A673 (cell line): ENCODE measurements around the gene OSBPL3. TPM values are rescaled to one million over a fixed set of nuclear protein-coding genes. Genes with fewer than 3 reads are reported as not detected.

Source experiments
- BruUV-seq: library from RNA; stranded (reverse); fragments of 400-500 nt; replicated peaks from 2 replicates; lab custom pipeline; 2021; lab: Mats Ljungman, UMichigan
- CTCF ChIA-PET: fragments of 300-600 bp; sonication (Branson Sonifier 250); formaldehyde crosslinking; loops from one replicate; lab custom pipeline; 2022; ENCODE audit warnings: antibody characterized with exemption; lab: Charles Lee
- POLR2A ChIA-PET: fragments of 300-600 bp; sonication (Branson Sonifier 250); formaldehyde crosslinking; loops from one replicate; lab custom pipeline; 2022; ENCODE audit warnings: antibody characterized with exemption; ENCODE audit not compliant: low non-redundant PET; lab: Charles Lee
- DNase-seq: peaks from one replicate; pipeline ENCODE4 v3.0.0-alpha.2; 2015; ENCODE audit warnings: low spot score
- H3K27ac ChIP-seq: fragments of 200-600 bp; sonication (generic); 2 replicates; pipeline ENCODE4 v1.5.1; 2016; ENCODE audit warnings: mixed run types, low read depth, mild to moderate bottlenecking, mixed read lengths, antibody characterized with exemption, low read length; ENCODE audit not compliant: poor library complexity, severe bottlenecking
- H3K27me3 ChIP-seq: fragments of 200-600 bp; sonication (generic); replicated peaks from 2 replicates; pipeline ENCODE4 v1.6.1; 2017; ENCODE audit warnings: mixed run types, low read depth, mild to moderate bottlenecking, mixed read lengths, antibody characterized with exemption, low read length; ENCODE audit not compliant: insufficient read depth, poor library complexity
- H3K36me3 ChIP-seq: fragments of 200-600 bp; sonication (generic); 2 replicates; pipeline ENCODE4 v1.6.1; 2016; ENCODE audit warnings: mixed run types, mild to moderate bottlenecking, mixed read lengths, antibody characterized with exemption, low read length; ENCODE audit not compliant: insufficient read depth, poor library complexity, severe bottlenecking
- H3K4me1 ChIP-seq: fragments of 200-600 bp; sonication (generic); 2 replicates; pipeline ENCODE4 v1.6.1; 2017; ENCODE audit warnings: mixed run types, mild to moderate bottlenecking, mixed read lengths, antibody characterized with exemption, low read length; ENCODE audit not compliant: insufficient read depth, poor library complexity, severe bottlenecking
- H3K4me3 ChIP-seq: fragments of 200-600 bp; sonication (generic); 2 replicates; pipeline ENCODE4 v1.5.1; 2016; ENCODE audit warnings: low read depth, mixed run types, mild to moderate bottlenecking, mixed read lengths, low read length; ENCODE audit not compliant: poor library complexity, severe bottlenecking
- H3K9me3 ChIP-seq: fragments of 200-600 bp; sonication (generic); 2 replicates; pipeline ENCODE4 v1.6.1; 2016; ENCODE audit warnings: mixed run types, low read depth, mild to moderate bottlenecking, mixed read lengths, antibody characterized with exemption, low read length; ENCODE audit not compliant: poor library complexity, severe bottlenecking
- EZH2 ChIP-seq: fragments of 200-600 bp; sonication (generic); IDR thresholded peaks from 2 replicates; pipeline ENCODE4 v1.6.1; 2017; ENCODE audit warnings: borderline replicate concordance, low read depth, mild to moderate bottlenecking, mixed read lengths, antibody characterized with exemption, low read length; ENCODE audit not compliant: poor library complexity, severe bottlenecking
- intact Hi-C: fragments of 100-400 bp; cut with micrococcal nuclease; formaldehyde crosslinking; loops from one replicate; pipeline ENCODE4 v1.10.0; 2022; ENCODE audit not compliant: unreplicated experiment
- total RNA-seq: library from RNA; stranded (reverse); gene quantifications from 2 replicates; pipeline ENCODE4 v1.2.3, GENCODE V29; 2021
- TF ChIP-seq, protein P1 (sequence below): fragments of 300-800, 200-600 bp; sonication (generic); conservative IDR thresholded peaks from 2 replicates; pipeline ENCODE4 v1.5.1; 2017; ENCODE audit warnings: low read depth, mild to moderate bottlenecking, antibody characterized with exemption, low read length, moderate library complexity, mixed read lengths

OSBPL3 gene
- total RNA-seq, 1 experiment from 2014 or later: 21.4 TPM

DNA sequence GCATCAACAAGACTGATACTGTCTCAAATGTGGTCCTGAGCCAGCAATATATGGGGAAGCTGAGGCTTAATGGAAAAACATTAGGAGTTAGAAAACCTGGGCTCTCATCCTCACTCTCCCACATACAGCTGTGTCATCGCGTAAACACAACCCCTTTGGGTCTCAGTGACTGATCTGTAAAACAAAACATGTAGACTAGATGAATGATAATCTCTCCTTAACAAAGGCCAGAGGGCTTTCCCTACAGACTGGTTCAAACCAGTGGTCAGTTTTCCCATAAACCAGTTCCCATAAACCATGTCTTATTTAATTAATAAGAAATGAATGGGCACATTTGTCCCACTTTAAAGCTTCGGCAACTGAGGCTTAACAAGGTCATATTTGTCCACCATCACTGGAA, 48.1 kb downstream of the OSBPL3 start:
- intact Hi-C loops: no loop called here
- H3K4me3 ChIP-seq: no peak overlapping the region
- DNase-seq: no peak
- H3K27me3 ChIP-seq: no peaks in the 10 kb centered on the region
- no TSS peak for BruUV-seq
- POLR2A ChIA-PET: no interaction called here
- H3K27ac ChIP-seq: no peak overlapping the region
- H3K9me3 ChIP-seq: no peaks in the 10 kb centered on the region
- CTCF ChIA-PET: no interaction called here
- no peaks in the 10 kb centered on the region for H3K36me3 ChIP-seq
- TF ChIP-seq EZH2: no peak
- TF ChIP-seq, protein P1, sequence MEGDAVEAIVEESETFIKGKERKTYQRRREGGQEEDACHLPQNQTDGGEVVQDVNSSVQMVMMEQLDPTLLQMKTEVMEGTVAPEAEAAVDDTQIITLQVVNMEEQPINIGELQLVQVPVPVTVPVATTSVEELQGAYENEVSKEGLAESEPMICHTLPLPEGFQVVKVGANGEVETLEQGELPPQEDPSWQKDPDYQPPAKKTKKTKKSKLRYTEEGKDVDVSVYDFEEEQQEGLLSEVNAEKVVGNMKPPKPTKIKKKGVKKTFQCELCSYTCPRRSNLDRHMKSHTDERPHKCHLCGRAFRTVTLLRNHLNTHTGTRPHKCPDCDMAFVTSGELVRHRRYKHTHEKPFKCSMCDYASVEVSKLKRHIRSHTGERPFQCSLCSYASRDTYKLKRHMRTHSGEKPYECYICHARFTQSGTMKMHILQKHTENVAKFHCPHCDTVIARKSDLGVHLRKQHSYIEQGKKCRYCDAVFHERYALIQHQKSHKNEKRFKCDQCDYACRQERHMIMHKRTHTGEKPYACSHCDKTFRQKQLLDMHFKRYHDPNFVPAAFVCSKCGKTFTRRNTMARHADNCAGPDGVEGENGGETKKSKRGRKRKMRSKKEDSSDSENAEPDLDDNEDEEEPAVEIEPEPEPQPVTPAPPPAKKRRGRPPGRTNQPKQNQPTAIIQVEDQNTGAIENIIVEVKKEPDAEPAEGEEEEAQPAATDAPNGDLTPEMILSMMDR: no peak
- H3K4me1 ChIP-seq: peaks cover 25% of the 10 kb centered on the region

DNA sequence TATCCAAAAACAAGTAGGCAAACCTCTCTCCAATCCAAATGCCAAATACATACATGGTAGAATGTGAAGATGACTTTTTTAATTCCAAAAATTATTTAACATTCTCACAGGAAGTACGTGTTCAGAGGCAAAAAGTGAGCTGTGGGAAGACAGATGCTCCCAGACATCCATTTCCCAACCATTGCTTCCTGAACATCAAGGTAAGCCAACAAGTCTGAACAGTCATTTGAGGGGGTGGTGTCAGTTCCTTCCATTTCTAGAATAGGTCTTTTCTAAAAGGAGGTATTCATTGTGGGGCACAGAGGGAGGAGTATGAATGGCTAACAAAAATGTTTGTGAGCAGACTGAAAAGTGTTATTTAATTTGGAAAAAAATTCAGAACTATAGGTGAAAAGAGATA, 49.1 kb downstream of the OSBPL3 start:
- CTCF ChIA-PET: no interaction called here
- TF ChIP-seq EZH2: no peak
- TF ChIP-seq, protein P1: no peak
- DNase-seq: no peak
- Histone ChIP-seq H3K36me3 (no peaks in the 10 kb centered on the region), H3K4me3 (no peak overlapping the region), H3K27me3 (no peaks in the 10 kb centered on the region), H3K4me1 (peaks cover 25% of the 10 kb centered on the region), H3K9me3 (no peaks in the 10 kb centered on the region), H3K27ac (no peak overlapping the region)
- intact Hi-C loops: no loop called here
- POLR2A ChIA-PET: no interaction called here
- BruUV-seq: no TSS peak

DNA sequence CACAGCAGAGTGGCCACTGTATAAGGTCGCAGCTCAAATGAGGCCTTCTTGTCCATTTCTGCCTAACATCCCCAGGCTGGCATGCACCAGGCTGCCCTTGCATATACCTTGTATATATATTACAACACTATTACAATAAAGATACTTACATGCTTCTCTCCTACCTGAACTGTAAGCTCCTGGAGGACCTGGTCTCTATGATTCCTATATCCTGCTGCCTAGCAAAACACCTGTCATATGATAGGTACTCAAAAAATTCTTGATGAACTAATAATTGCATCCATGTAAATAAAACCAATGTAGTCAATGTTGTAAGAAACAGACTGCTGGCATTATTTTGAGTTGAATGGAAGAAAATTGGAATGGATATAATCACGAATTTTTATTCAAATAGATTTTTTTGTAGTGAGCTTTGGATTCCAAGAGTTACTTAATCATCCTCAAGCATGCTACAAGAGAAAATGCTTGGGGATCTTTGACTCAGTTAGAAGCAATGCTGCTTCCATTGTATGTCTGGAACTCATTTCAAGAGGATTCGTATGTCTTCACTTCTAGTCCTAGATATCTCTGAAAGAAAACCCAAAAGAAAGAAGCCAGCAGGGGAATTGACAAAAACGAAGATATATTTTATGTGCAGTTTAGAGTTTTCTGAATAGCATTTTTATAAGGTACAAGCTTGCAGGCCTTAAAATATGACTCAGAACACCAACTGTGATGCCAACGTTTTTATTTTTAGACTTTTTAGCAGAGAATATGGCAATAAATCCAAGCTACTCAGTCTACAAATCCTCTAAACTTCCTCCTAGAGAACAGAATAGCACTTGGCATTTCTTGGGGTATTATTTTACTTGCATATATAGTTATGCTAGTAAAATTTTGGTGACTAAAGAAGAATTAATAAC, 53.1 kb downstream of the OSBPL3 start:
- intact Hi-C loops: no loop called here
- no TSS peak for BruUV-seq
- TF ChIP-seq, protein P1: no peak
- TF ChIP-seq EZH2: no peak
- H3K9me3 ChIP-seq: no peaks in the 10 kb centered on the region
- POLR2A ChIA-PET: no interaction called here
- peak overlapping the region; percentile 9 for H3K27ac ChIP-seq
- H3K36me3 ChIP-seq: no peaks in the 10 kb centered on the region
- no peaks in the 10 kb centered on the region for H3K27me3 ChIP-seq
- H3K4me1 ChIP-seq: peaks cover 4% of the 10 kb centered on the region
- CTCF ChIA-PET: no interaction called here
- no peak for DNase-seq
- H3K4me3 ChIP-seq: no peak overlapping the region
